ENCODE data around the gene VAV3.

Gene VAV3

DNA sequence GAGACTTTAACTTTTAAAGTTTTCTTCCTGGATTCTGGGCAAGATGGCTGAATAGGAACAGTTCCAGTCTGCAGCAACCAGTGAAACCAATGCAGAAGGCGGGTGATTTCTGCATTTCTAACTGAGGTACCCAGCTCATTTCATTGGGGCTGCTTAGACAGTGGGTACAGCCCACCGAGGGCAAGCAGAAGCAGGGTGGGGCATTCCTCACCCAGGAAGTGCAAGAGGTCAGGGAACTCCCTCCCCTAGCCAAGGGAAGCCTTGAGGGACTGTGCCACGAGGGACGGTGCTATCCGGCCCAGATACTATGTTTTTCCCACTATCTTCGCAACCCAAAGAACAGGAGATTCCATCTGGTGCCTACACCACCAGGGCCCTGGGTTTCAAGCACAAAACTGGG lies 121.0 kb downstream of the VAV3 start:
- DNase-seq (ENCODE audit: low spot score) = no peak
- in situ Hi-C loops (cut with MboI; ENCODE audit: low sequenced_read_pairs, unreplicated experiment) = no loop called here
- TF ChIP-seq, protein P1, sequence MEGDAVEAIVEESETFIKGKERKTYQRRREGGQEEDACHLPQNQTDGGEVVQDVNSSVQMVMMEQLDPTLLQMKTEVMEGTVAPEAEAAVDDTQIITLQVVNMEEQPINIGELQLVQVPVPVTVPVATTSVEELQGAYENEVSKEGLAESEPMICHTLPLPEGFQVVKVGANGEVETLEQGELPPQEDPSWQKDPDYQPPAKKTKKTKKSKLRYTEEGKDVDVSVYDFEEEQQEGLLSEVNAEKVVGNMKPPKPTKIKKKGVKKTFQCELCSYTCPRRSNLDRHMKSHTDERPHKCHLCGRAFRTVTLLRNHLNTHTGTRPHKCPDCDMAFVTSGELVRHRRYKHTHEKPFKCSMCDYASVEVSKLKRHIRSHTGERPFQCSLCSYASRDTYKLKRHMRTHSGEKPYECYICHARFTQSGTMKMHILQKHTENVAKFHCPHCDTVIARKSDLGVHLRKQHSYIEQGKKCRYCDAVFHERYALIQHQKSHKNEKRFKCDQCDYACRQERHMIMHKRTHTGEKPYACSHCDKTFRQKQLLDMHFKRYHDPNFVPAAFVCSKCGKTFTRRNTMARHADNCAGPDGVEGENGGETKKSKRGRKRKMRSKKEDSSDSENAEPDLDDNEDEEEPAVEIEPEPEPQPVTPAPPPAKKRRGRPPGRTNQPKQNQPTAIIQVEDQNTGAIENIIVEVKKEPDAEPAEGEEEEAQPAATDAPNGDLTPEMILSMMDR (IDR thresholded peaks at IDR 0.05; ENCODE audit: borderline replicate concordance, control extremely low read depth, extremely low read depth, insufficient read depth, missing control alignments) = no peak

DNA sequence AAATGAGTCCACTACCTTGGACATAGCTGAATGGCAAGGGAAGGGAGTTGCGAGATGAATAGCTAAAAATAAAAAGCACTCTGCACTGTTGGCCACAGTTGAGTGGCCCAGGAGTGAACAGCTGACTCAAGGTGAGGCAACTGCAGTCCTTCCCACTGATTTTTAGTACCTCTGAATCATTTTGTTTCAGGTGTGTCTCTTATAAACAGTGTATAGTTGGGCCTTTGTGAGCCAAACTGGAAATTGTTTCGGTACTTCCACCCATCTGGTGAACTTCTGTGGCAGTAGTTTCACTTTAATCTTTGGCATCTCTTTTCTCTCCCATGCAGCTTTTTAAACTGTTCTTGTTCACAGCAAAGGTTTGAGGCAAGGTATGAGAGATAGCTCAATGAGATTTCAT lies 122.7 kb downstream of the VAV3 start:
- in situ Hi-C loops (cut with MboI; ENCODE audit: low sequenced_read_pairs, unreplicated experiment) = no loop called here
- TF ChIP-seq, protein P1 (IDR thresholded peaks at IDR 0.05; ENCODE audit: borderline replicate concordance, control extremely low read depth, extremely low read depth, insufficient read depth, missing control alignments) = no peak
- no peak for DNase-seq (ENCODE audit: low spot score)

DNA sequence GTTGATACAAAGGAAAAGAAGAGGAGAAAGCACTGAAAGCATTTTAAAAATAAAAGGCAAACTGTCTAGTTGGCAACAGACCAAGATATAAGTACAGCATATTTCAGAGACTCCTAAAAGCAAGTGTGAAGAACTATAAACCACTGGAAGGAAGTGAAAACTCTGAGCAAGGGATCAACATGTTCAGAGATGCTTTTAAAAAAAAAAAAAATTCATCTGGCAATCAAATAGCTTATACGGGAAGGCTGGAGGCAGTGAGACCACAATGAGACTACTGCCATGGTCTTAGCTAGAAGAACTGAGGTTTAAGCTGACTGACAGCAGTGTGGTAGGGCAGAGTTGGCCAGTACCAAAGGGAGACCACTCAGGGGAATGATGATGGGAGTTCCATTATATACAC lies 124.3 kb downstream of the VAV3 start:
- in situ Hi-C loops (cut with MboI; ENCODE audit: low sequenced_read_pairs, unreplicated experiment) = no loop called here
- DNase-seq (ENCODE audit: low spot score) = no peak
- TF ChIP-seq, protein P1 (IDR thresholded peaks at IDR 0.05; ENCODE audit: borderline replicate concordance, control extremely low read depth, extremely low read depth, insufficient read depth, missing control alignments) = no peak

DNA sequence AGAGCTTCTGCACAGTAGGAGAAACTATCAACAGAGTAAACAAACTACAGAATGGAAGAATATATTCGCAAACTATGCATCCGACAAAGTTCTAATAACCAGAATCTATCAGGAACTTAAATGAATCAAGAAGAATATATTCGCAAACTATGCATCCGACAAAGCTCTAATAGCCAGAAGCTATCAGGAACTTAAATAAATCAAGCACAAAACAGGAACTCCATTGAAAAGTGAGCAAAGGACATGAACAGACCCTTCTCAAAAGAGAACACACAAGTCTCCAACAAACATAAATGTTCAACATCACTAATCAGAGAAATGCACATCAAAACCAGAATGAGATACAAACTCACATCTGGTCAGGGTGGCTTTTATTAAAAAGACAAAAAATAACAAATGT lies 126.9 kb downstream of the VAV3 start:
- in situ Hi-C loops (cut with MboI; ENCODE audit: low sequenced_read_pairs, unreplicated experiment) = no loop called here
- DNase-seq (ENCODE audit: low spot score) = no peak
- TF ChIP-seq, protein P1 (IDR thresholded peaks at IDR 0.05; ENCODE audit: borderline replicate concordance, control extremely low read depth, extremely low read depth, insufficient read depth, missing control alignments) = no peak

DNA sequence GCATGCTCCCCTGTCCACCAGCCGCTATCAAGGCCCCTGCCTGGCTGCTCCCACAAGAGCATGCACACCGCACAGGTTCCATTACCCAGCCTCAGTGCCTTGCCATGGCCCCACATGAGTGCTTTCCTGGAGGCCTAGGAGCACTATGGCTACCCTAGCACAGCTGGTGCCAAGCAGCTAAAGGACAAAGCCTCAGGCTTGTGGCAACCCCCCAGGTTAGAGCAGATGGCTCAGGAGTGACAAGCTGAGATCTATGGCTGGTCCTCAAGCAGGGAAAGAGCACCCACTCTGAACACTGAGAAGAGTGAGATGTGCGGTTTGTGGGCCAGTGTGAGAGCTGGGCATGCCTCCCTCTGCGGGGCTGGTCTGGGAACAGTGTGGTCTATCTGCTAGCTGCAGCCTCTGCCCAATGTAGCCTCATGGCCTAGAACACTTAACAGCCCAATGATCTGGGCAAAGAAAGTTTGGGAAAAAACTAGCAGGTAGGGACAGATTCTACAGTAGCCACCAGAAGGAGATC lies 129.8 kb downstream of the VAV3 start:
- TF ChIP-seq, protein P1 (IDR thresholded peaks at IDR 0.05; ENCODE audit: borderline replicate concordance, control extremely low read depth, extremely low read depth, insufficient read depth, missing control alignments) = no peak
- in situ Hi-C loops (cut with MboI; ENCODE audit: low sequenced_read_pairs, unreplicated experiment) = no loop called here
- no peak for DNase-seq (ENCODE audit: low spot score)

DNA sequence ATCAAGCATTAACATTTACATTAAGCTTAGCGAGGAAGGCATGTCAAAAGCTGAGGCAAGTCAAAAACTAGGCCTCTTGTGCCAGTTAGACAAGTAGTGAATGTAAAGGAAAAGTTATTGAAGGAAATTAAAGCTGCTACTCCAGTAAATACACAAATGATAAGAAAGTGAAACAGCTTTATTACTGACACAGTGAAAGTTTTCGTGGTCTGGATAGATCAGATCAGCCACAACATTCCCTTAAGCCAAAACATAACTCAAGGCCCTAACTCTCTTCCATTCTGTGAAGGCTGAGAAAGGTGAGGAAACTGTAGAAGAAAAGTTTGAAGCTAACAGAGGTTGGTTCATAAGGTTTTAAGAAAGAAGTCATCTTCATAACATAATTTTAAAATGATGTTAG lies 131.9 kb downstream of the VAV3 start:
- in situ Hi-C loops (cut with MboI; ENCODE audit: low sequenced_read_pairs, unreplicated experiment) = no loop called here
- no peak for DNase-seq (ENCODE audit: low spot score)
- TF ChIP-seq, protein P1 (IDR thresholded peaks at IDR 0.05; ENCODE audit: borderline replicate concordance, control extremely low read depth, extremely low read depth, insufficient read depth, missing control alignments) = no peak

DNA sequence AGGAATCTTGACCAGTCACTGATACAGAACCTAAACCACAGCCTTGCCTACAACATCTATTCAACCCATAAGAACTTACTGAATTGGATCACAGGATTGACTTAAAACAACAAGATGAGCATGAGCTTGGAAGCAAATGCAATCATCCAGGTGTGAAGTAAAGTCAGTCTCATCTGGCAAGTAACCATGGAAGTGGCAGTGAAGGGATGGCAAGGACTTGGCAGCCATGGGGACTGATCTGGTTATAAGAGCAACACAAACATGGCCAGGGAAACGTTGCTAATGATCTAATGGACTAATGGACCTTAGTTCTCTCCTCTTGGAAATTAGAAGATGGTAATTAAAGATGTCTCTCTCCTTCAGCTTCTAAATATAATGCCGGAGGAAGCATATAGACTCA lies 133.1 kb downstream of the VAV3 start:
- in situ Hi-C loops (cut with MboI; ENCODE audit: low sequenced_read_pairs, unreplicated experiment) = no loop called here
- no peak for DNase-seq (ENCODE audit: low spot score)
- TF ChIP-seq, protein P1 (IDR thresholded peaks at IDR 0.05; ENCODE audit: borderline replicate concordance, control extremely low read depth, extremely low read depth, insufficient read depth, missing control alignments) = no peak

Measured in GM13976 (cell line).